Measurements from ENCODE around the gene DTX3L.

DNA sequence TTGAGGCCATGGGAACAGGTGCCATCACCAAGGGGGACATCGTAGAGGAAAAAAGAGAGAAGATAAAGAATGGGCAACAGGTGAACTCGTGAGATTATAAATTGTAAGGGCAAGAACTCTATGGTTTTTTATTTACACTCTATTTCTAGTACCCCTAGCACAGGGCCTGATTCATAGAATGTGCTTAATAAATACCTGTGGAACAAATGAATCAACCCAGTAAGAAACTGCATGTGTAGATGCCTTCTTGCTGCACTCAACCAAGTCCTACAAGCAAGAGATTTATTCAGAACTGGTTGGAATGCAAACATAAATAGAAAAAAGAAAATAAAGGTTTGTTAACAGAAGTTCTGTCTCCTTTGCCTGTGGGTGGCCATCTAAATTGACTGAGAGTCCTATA is 30.7 kb upstream of the DTX3L start:
- TF ChIP-seq SRF (IDR thresholded peaks at IDR 0.05; ENCODE audit: low read depth, low read length) (no peak), EZH2 (IDR thresholded peaks at IDR 0.05; ENCODE audit: low read depth, low read length, severe bottlenecking) (no peak), SP1 (IDR thresholded peaks at IDR 0.05; ENCODE audit: low read depth, low read length) (no peak), FOSL1 (IDR thresholded peaks at IDR 0.05; ENCODE audit: insufficient read depth, low read depth, low read length) (no peak), MAFK (IDR thresholded peaks at IDR 0.05; ENCODE audit: low read depth, low read length) (no peak), POLR2AphosphoS5 (IDR thresholded peaks at IDR 0.05; ENCODE audit: low read depth, low read length) (no peak), GABPA (IDR thresholded peaks at IDR 0.05; ENCODE audit: borderline replicate concordance, insufficient read depth, low read length) (no peak), EP300 (IDR thresholded peaks at IDR 0.05; ENCODE audit: borderline replicate concordance in 1 of 2, low read depth in 2 of 2, low read length in 2 of 2) (no peak), TEAD4 (IDR thresholded peaks at IDR 0.05; ENCODE audit: low read depth, low read length) (no peak), SAP30 (IDR thresholded peaks at IDR 0.05; ENCODE audit: insufficient read depth, insufficient replicate concordance, low read length) (no peak), ZNF274 (IDR thresholded peaks at IDR 0.05; ENCODE audit: borderline replicate concordance, extremely low read depth, low read length) (no peak), SP2 (IDR thresholded peaks at IDR 0.05; ENCODE audit: low read length) (no peak), NRF1 (IDR thresholded peaks at IDR 0.05; ENCODE audit: low read depth, low read length) (no peak)
- TF ChIP-seq, protein P1, sequence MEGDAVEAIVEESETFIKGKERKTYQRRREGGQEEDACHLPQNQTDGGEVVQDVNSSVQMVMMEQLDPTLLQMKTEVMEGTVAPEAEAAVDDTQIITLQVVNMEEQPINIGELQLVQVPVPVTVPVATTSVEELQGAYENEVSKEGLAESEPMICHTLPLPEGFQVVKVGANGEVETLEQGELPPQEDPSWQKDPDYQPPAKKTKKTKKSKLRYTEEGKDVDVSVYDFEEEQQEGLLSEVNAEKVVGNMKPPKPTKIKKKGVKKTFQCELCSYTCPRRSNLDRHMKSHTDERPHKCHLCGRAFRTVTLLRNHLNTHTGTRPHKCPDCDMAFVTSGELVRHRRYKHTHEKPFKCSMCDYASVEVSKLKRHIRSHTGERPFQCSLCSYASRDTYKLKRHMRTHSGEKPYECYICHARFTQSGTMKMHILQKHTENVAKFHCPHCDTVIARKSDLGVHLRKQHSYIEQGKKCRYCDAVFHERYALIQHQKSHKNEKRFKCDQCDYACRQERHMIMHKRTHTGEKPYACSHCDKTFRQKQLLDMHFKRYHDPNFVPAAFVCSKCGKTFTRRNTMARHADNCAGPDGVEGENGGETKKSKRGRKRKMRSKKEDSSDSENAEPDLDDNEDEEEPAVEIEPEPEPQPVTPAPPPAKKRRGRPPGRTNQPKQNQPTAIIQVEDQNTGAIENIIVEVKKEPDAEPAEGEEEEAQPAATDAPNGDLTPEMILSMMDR (IDR thresholded peaks at IDR 0.05; ENCODE audit: control extremely low read depth in 1 of 3, insufficient read depth in 1 of 3, low read depth in 1 of 3, low read length in 3 of 3) = no peak
